8988T (cell line): Measurements from ENCODE around the gene TMEM259.

Source experiments
- DNase-seq: peaks from one replicate; pipeline ENCODE4 v3.0.0; 2011

The TMEM259 gene

GRCh38 chr19:1015061-1015781 lies 5.7 kb downstream of the TMEM259 start:
- DNase-seq: no peak

GRCh38 chr19:1014161-1015060 lies 6.5 kb downstream of the TMEM259 start:
- DNase-seq: no peak

- DNase-seq: no peak
Observed at GRCh38 chr19:1013218-1013617, 7.7 kb downstream of the TMEM259 start.

- DNase-seq: no peak
Observed at GRCh38 chr19:1012334-1012733, 8.6 kb downstream of the TMEM259 start.

GRCh38 chr19:1011831-1012333 lies 9.0 kb downstream of the TMEM259 start:
- no peak for DNase-seq

- no peak for DNase-seq
Observed at GRCh38 chr19:1010586-1011510, 10.1 kb downstream of the TMEM259 start.

GRCh38 chr19:1009981-1010538 lies 10.9 kb downstream of the TMEM259 start:
- no peak for DNase-seq

GRCh38 chr19:1009041-1009980 lies 11.6 kb downstream of the TMEM259 start:
- DNase-seq: no peak

- no peak for DNase-seq
Observed at GRCh38 chr19:1008268-1009040, 12.5 kb downstream of the TMEM259 start.

- DNase-seq: no peak
Observed at GRCh38 chr19:1007399-1008251, 13.3 kb downstream of the TMEM259 start.

GRCh38 chr19:1006711-1007398 lies 14.1 kb downstream of the TMEM259 start:
- DNase-seq: no peak

GRCh38 chr19:1004803-1005664 lies 15.9 kb downstream of the TMEM259 start:
- DNase-seq: no peak

- DNase-seq: no peak
Observed at GRCh38 chr19:1004204-1004802, 16.6 kb downstream of the TMEM259 start.

- DNase-seq: no peak
Observed at GRCh38 chr19:1003283-1003682, 17.6 kb downstream of the TMEM259 start.

- no peak for DNase-seq
Observed at GRCh38 chr19:1002600-1002999, 18.3 kb downstream of the TMEM259 start.

GRCh38 chr19:1001538-1002166 lies 19.3 kb downstream of the TMEM259 start:
- DNase-seq: peak; percentile 96
